Left lobe of liver (tissue), 2 donors: ENCODE data around the gene ATN1. TPM values are rescaled to one million over a fixed set of nuclear protein-coding genes. Genes with fewer than 3 reads are reported as not detected.

Source experiments
- ATAC-seq: fragments of 200-7000 bp; cut with Tn5 transposase; one replicate; pipeline ENCODE4 v1.9.1; 2020; ENCODE audit warnings: mild to moderate bottlenecking, moderate library complexity
- DNase-seq: peaks from one replicate; pipeline ENCODE4 v3.0.0-alpha.2; 2020; ENCODE audit warnings: low spot score
- total RNA-seq: library from RNA; stranded (reverse); gene quantifications from one replicate; pipeline ENCODE4 v1.2.1, GENCODE V29; 2021
- donor health status: DM: no; HTN: no; CAD: no; lungs with moderate emphysema.
- donor health status: DM: no; HTN: yes; CAD: no.

The ATN1 gene
- total RNA-seq, 1 donor from 2014 or later, result 22.0 TPM

DNA sequence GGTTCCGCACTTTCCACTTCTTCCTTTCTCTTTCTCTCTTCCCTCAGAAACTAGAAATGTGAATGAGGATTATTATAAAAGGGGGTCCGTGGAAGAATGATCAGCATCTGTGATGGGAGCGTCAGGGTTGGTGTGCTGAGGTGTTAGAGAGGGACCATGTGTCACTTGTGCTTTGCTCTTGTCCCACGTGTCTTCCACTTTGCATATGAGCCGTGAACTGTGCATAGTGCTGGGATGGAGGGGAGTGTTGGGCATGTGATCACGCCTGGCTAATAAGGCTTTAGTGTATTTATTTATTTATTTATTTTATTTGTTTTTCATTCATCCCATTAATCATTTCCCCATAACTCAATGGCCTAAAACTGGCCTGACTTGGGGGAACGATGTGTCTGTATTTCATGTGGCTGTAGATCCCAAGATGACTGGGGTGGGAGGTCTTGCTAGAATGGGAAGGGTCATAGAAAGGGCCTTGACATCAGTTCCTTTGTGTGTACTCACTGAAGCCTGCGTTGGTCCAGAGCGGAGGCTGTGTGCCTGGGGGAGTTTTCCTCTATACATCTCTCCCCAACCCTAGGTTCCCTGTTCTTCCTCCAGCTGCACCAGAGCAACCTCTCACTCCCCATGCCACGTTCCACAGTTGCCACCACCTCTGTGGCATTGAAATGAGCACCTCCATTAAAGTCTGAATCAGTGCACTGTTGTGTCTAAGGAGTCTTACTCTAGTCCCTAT lies 4.6 kb upstream of the ATN1 start:
- ATAC-seq (no peak), DNase-seq (no peak)

DNA sequence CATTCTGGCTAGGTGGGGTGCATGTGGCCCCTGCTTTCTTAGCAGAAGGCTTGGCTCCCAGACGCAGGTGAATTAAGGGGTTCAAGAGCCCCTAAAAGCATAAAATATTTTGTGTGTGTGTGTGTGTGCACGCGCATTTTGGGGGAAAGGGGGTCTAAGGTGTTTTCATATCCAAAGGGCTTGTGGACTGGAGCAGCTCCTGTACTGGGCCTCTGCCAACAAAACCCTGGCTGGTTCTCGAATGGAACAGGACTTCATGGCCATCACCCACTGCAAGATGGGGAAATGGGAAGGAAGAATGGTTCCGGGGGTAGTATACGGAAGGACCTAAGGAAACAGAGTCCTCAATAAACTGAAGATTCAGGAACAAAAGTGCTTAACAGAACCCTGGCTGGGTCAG lies 3.9 kb upstream of the ATN1 start:
- ATAC-seq (no peak), DNase-seq (no peak)

DNA sequence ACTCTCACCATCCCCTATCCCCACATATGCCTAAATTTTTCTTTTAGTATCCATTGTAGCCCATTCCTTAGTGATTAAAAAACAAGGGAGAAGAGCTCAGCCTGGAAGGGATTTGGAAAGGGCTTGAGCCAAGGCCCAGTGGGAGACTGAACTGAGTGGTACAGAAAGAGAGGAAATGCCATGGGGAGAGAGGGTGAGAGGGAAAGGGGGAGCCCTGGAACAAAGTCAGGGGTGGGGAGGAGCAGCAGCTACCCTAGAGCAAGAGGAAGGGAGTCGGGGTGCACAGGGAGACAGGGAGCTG lies 2.6 kb upstream of the ATN1 start:
- ATAC-seq, result no peak

DNA sequence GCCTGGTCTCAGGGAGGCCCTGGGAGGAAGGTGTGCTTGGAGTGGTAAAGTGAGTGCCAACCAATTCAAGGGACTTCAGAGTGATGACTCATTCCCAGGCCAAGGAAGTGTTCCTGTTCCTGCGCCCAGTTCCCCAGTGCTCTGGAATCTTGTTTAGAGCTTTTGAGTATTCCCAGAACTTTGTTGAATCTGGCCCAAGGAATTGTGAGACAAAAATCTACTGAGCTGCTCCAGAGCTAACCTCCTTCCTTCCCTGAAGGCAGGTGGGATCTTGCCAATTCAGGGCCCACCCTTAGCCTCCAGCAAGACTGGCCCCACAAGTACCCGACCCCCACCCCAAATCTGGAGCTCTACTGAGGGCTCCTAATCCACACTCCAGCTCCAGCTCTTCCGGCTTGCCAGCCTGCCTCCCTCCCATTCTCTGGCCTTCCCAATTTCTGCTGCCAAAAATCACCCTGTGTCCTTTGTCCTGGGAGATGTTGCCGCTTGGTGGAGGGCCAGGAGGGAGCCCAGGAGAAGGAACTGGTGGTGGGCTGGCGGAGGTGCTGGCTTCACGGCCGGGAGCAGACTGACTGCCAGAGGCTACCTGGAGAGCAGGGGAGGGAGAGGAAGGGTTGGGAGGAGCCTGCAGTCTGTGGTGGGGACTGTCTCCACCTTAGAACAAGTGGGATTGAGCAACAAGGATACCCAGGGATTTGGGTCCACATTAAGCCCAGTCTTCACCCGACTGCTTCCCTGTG lies 2.0 kb upstream of the ATN1 start:
- ATAC-seq, result peak; percentile 73

More for the DNA sequence above, 2.6 kb upstream of the ATN1 start:
- DNase-seq, result no peak

DNA sequence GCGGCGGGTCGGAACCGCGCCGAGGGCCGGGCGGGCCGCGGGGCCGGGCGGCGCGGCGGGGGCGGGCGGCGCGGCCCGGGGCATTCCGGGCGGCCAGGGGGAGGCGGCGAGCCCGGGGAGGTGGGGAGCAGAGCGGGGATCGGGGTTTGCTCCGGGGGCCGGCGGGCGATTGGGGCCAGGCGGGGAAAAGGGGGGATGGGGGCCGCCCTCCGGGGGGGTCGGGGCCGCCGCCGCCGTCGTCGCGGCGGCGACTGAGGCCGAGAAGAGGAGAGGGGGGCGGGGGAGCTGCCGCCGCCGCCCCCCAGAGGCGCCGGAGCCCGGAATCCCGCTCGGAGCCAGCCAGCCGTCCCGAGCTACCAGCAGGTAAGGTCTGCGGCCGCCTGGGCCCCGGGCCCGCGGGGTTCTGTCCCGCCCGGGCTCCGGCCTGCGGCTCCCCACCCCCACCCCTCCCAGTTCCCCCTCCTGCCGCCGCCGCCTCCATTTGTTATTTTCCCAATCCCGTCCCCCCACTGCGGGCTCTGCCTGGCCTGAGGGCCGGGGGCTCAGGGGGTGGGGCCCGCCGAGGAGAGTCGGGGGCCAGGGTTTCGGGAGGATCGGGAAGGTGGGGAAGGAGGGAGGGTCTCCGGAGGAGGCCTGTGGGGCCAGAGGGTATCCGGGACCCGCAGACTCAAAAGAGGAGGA lies 403 bp downstream of the ATN1 start:
- DNase-seq (no peak), ATAC-seq (peak; percentile 5)

More for the DNA sequence above, 2.0 kb upstream of the ATN1 start:
- peak; percentile 85 for DNase-seq

DNA sequence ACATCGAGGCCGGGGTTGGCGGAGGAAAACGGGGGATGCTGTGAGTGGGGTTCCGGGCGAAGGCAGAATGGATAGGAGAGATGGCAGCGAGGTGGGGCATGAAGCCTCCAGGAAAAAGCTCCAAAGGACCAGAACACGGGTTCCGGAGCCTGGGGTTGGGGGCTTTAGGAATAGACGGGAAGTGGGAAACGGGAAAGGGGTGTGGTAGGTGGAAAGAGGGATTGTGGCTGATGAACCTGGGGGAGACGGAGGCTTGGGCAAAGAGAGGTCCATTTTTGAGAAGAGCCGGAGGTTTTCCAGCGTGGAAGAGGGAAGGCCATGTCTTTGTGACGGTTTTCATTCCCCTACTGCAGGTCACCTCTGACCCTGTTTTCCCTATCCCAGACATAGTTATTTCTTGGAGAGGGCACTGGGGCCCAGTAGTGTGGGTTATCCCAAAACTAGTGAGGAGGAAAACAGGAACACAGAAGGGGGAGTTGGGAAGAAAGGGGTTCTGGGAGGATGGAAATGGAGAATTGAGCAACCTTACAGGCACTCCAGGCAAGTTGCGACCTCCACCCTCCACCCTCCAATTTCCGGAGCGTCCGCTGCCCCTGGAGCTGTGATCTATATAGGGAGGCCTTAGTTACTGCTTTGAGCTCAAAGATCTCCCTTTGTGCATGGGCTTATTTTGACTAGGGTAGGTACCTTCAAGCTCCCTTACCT lies 1.1 kb downstream of the ATN1 start:
- DNase-seq (no peak), ATAC-seq (no peak)

DNA sequence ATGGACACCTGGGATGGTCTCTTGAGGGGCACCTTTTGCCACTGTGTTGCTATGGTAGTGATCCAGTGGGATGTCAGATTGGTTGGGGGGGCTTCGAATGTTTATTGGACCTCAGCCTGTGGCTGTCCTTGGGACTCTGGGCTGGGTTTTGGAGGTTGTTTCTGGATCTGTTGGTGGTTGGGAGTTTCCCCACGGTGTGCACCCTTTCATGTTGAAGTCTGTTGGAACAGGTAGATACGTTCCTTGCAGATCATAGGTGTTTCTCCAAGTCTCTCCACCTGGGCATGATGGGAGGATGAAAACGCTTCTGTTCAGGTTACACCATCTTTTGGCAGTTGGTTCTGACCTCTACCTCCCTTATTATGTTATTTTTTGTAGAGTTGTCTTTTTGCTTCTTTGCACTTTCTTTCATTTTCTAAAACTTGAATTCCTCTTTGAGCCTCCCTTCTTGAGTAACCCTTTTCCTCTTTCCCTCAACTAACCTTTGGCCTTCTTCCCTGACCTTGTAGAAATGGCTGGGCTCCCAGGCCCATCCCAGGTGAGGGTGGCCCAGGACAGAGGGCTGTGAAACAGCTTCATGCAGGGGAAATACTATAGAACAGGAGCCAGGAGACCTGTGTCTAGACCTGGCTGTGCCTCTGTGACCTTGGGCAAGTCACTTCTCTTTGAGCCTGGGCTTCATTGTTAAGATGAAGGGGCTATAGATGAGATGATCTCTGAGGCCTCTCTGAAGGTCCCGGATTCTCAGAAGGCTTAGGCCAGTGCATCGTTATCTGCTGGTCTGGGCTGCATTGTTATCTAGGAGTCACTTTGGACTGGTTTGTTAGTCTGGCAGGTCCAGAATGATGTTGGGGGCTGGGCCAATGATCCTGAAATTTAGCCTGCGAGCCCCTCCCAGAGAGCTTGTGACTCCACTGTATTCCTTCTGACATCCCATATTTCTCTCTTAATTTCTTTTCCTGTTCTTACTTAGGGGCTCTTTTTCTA lies 2.0 kb downstream of the ATN1 start:
- DNase-seq (no peak), ATAC-seq (no peak)

DNA sequence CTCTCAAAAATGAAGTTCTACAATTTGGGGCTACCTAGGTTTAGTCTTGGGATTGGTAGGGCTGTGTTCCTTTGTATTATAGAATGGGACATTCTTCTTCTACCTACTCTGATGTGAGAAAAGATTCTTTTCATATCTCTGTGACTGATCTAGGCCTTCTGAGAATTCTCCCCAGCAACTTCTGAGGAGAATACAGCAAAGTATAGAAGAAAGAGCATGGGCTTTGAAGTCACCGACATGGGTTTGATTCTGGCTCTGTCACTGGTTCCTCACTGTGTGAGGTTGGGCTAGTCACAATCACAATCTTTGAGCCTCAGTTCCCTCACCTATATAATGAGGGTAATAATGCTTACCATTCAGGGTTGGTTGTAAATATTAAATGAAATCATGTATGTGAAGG lies 5.0 kb downstream of the ATN1 start:
- no peak for DNase-seq
- no peak for ATAC-seq

DNA sequence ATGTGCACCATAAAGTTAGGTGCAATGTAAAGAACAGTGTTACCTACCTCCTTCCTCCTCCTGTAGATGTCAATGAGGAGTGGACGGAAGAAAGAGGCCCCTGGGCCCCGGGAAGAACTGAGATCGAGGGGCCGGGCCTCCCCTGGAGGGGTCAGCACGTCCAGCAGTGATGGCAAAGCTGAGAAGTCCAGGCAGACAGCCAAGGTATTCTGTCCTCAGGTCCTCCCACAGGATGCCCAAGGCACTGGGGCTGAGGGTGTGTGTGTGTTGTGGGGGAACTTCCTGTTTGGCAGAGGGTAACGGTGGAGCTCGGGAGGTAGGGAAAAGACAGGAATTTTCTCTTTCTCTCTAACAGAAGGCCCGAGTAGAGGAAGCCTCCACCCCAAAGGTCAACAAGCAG lies 6.4 kb downstream of the ATN1 start:
- no peak for ATAC-seq
- DNase-seq, result no peak

DNA sequence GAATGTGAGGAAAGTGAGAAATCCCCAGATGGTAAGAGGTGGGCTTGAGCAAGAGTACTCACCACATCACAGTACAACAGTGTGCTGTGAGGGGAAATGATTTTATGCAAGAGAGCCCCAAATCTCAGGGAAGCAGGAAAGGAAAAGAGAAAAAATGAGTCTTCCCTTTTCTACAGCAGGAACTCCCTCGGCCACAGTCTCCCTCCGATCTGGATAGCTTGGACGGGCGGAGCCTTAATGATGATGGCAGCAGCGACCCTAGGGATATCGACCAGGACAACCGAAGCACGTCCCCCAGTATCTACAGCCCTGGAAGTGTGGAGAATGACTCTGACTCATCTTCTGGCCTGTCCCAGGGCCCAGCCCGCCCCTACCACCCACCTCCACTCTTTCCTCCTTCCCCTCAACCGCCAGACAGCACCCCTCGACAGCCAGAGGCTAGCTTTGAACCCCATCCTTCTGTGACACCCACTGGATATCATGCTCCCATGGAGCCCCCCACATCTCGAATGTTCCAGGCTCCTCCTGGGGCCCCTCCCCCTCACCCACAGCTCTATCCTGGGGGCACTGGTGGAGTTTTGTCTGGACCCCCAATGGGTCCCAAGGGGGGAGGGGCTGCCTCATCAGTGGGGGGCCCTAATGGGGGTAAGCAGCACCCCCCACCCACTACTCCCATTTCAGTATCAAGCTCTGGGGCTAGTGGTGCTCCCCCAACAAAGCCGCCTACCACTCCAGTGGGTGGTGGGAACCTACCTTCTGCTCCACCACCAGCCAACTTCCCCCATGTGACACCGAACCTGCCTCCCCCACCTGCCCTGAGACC lies 7.8 kb downstream of the ATN1 start:
- ATAC-seq (no peak), DNase-seq (no peak)

DNA sequence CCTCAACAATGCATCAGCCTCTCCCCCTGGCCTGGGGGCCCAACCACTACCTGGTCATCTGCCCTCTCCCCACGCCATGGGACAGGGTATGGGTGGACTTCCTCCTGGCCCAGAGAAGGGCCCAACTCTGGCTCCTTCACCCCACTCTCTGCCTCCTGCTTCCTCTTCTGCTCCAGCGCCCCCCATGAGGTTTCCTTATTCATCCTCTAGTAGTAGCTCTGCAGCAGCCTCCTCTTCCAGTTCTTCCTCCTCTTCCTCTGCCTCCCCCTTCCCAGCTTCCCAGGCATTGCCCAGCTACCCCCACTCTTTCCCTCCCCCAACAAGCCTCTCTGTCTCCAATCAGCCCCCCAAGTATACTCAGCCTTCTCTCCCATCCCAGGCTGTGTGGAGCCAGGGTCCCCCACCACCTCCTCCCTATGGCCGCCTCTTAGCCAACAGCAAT lies 8.5 kb downstream of the ATN1 start:
- ATAC-seq, result no peak
- DNase-seq, result no peak

DNA sequence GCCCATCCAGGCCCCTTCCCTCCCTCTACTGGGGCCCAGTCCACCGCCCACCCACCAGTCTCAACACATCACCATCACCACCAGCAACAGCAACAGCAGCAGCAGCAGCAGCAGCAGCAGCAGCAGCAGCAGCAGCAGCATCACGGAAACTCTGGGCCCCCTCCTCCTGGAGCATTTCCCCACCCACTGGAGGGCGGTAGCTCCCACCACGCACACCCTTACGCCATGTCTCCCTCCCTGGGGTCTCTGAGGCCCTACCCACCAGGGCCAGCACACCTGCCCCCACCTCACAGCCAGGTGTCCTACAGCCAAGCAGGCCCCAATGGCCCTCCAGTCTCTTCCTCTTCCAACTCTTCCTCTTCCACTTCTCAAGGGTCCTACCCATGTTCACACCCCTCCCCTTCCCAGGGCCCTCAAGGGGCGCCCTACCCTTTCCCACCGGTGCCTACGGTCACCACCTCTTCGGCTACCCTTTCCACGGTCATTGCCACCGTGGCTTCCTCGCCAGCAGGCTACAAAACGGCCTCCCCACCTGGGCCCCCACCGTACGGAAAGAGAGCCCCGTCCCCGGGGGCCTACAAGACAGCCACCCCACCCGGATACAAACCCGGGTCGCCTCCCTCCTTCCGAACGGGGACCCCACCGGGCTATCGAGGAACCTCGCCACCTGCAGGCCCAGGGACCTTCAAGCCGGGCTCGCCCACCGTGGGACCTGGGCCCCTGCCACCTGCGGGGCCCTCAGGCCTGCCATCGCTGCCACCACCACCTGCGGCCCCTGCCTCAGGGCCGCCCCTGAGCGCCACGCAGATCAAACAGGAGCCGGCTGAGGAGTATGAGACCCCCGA lies 9.1 kb downstream of the ATN1 start:
- DNase-seq (no peak), ATAC-seq (peak; percentile 1)

DNA sequence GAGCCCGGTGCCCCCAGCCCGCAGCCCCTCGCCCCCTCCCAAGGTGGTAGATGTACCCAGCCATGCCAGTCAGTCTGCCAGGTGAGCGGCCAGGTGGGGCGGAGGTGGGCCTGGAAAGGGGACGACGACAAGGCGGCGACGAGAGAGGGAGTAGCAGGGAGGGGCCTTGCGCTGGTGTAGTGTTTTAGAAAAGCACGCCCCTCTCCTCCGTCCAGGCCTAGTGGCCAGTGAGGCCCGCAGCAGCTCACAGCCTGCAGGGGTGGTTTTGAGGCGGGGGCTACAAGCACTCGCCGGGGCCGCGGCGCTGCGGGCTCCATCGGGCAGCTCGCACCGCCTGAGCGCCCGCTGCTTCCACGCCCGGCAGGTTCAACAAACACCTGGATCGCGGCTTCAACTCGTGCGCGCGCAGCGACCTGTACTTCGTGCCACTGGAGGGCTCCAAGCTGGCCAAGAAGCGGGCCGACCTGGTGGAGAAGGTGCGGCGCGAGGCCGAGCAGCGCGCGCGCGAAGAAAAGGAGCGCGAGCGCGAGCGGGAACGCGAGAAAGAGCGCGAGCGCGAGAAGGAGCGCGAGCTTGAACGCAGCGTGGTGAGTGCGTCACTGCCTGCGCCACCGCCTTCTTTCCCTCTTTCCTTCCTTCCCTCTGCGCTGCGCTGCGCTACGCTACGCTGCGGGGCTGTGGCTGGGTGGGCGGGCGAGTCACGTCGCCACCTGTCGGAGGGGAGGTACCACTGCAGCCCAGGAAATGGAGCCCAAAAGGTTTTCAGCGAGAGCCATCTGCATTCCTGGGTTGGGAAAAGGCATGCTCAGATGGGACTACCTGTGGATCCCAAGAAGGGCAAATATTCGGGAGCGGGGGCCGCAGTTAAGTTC lies 10.0 kb downstream of the ATN1 start:
- ATAC-seq, result peak; percentile 87
- peak; percentile 95 for DNase-seq

DNA sequence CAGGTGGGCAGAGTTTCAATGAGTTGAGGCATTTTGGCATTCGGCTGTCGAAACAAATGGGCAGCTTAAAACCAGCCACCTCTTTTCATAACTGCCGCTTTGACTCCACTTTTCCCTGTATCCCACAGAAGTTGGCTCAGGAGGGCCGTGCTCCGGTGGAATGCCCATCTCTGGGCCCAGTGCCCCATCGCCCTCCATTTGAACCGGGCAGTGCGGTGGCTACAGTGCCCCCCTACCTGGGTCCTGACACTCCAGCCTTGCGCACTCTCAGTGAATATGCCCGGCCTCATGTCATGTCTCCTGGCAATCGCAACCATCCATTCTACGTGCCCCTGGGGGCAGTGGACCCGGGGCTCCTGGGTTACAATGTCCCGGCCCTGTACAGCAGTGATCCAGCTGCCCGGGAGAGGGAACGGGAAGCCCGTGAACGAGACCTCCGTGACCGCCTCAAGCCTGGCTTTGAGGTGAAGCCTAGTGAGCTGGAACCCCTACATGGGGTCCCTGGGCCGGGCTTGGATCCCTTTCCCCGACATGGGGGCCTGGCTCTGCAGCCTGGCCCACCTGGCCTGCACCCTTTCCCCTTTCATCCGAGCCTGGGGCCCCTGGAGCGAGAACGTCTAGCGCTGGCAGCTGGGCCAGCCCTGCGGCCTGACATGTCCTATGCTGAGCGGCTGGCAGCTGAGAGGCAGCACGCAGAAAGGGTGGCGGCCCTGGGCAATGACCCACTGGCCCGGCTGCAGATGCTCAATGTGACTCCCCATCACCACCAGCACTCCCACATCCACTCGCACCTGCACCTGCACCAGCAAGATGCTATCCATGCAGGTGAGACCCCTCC lies 10.8 kb downstream of the ATN1 start:
- DNase-seq (no peak), ATAC-seq (no peak)

DNA sequence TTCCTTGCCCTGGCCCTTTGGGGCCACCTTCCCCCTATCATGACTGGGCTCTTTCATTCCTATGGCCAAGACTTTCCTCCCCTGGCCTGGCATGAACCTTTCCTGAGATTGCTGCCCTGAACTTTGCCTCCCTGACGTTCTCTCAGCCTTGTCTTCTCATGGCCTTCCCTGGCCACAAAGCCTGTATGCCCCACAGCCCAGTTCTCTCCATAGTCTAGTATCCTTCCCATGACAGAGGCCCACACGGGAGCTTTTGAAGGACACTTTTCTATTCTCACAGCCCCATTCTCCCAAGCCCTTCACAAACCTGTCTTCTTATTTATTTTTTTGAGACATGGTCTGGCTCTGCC lies 11.4 kb downstream of the ATN1 start:
- ATAC-seq (no peak), DNase-seq (no peak)

DNA sequence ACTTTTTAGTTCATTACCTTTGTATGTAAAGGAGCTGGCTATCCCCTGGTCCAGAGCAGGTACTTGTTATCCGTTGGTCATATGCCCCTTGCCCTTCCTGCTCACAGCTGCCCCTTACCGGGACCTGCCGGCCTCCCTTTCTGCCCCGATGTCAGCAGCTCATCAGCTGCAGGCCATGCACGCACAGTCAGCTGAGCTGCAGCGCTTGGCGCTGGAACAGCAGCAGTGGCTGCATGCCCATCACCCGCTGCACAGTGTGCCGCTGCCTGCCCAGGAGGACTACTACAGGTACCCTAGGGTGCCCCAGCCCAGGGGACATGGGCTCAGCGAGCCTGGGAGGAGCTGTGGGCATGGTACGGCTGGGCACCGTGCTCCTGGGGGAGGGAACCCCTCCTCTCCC lies 13.5 kb downstream of the ATN1 start:
- DNase-seq (no peak), ATAC-seq (no peak)

DNA sequence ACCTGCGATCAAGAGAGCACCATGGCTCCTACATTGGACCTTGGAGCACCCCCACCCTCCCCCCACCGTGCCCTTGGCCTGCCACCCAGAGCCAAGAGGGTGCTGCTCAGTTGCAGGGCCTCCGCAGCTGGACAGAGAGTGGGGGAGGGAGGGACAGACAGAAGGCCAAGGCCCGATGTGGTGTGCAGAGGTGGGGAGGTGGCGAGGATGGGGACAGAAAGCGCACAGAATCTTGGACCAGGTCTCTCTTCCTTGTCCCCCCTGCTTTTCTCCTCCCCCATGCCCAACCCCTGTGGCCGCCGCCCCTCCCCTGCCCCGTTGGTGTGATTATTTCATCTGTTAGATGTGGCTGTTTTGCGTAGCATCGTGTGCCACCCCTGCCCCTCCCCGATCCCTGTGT lies 14.0 kb downstream of the ATN1 start:
- no peak for DNase-seq
- ATAC-seq, result no peak
